Thoracic aorta (tissue), 2 donors: Measurements from ENCODE around the gene CFDP1. TPM values are rescaled to one million over a fixed set of nuclear protein-coding genes. Genes with fewer than 3 reads are reported as not detected.

Source experiments
- ATAC-seq: fragments of 150-250 bp; one replicate; pipeline ENCODE4 v1.8.0; 2017; ENCODE audit warnings: low read depth; ENCODE audit not compliant: insufficient number of reproducible peaks, low FRiP score
- DNase-seq: peaks from one replicate; pipeline ENCODE4 v3.0.0-alpha.2; 2020; ENCODE audit warnings: low spot score
- H3K27ac ChIP-seq, 2 donors: fragments of 200-600 bp; sonication (generic); 1 replicate in 1 of 2; 2 replicates in 1 of 2; pipeline ENCODE4 v1.5.1; 2016; ENCODE audit warnings: mild to moderate bottlenecking in 2 of 2, moderate library complexity in 2 of 2
- H3K27me3 ChIP-seq: fragments of 200-600 bp; sonication (generic); replicated peaks from 2 replicates; pipeline ENCODE4 v1.6.0; 2016; ENCODE audit warnings: mild to moderate bottlenecking; ENCODE audit not compliant: insufficient read depth
- H3K36me3 ChIP-seq: fragments of 200-600 bp; sonication (generic); one replicate; pipeline ENCODE4 v1.5.1; 2016
- H3K4me1 ChIP-seq, 2 donors: fragments of 200-600 bp; sonication (generic); 1 replicate in 1 of 2; 2 replicates in 1 of 2; pipeline versions ENCODE4 v1.5.1 to v1.6.0; 2016; ENCODE audit warnings: low read depth in 2 of 2, mild to moderate bottlenecking in 1 of 2; ENCODE audit not compliant: control insufficient read depth in 1 of 2
- H3K4me3 ChIP-seq: fragments of 200-600 bp; sonication (generic); 2 replicates; pipeline ENCODE4 v1.5.1; 2016; ENCODE audit warnings: mild to moderate bottlenecking
- H3K9me3 ChIP-seq: fragments of 200-600 bp; sonication (generic); 2 replicates; pipeline ENCODE4 v1.5.1; 2016
- CTCF ChIP-seq: fragments of 200-600 bp; sonication (generic); IDR thresholded peaks from one replicate; pipeline ENCODE4 v1.5.1; 2019; ENCODE audit warnings: antibody characterized with exemption
- total RNA-seq, 2 donors: library from RNA; depleted of rRNA; stranded (reverse); fragments of >200 nt; gene quantifications; one replicate each; pipeline versions ENCODE4 v1.1.0 to v1.2.3, GENCODE V29; 2016

CFDP1 gene
- total RNA-seq, 2 donors from 2014 or later, result 31.1 to 84.7 TPM

- no peaks in the 10 kb centered on the region for H3K27me3 ChIP-seq
- DNase-seq (no peak), ATAC-seq (no peak)
- H3K4me1 ChIP-seq, result peaks cover 24 to 64% of the 10 kb centered on the region in 2 donors
- H3K9me3 ChIP-seq, result no peaks in the 10 kb centered on the region
- no peak for TF ChIP-seq CTCF
- H3K4me3 ChIP-seq, result no peak overlapping the region
- no peaks in the 10 kb centered on the region for H3K36me3 ChIP-seq
- H3K27ac ChIP-seq, result no peak overlapping the region
Measured at GRCh38 chr16:75308011-75308410, 125.3 kb downstream of the CFDP1 start.

- Histone ChIP-seq H3K36me3 (no peaks in the 10 kb centered on the region), H3K4me1 (peaks cover 24 to 62% of the 10 kb centered on the region in 2 donors), H3K4me3 (no peak overlapping the region), H3K27me3 (no peaks in the 10 kb centered on the region), H3K27ac (no peak overlapping the region), H3K9me3 (no peaks in the 10 kb centered on the region)
- DNase-seq (no peak), ATAC-seq (no peak)
- no peak for TF ChIP-seq CTCF
Measured at GRCh38 chr16:75307506-75307905, 125.8 kb downstream of the CFDP1 start.

- Histone ChIP-seq H3K36me3 (no peaks in the 10 kb centered on the region), H3K9me3 (no peaks in the 10 kb centered on the region), H3K27me3 (no peaks in the 10 kb centered on the region), H3K27ac (peak overlapping the region; percentile 84 to 87), H3K4me3 (peak overlapping the region; percentile 29), H3K4me1 (peaks cover 18 to 49% of the 10 kb centered on the region in 2 donors)
- TF ChIP-seq CTCF, result no peak
- DNase-seq (no peak), ATAC-seq (no peak)
Measured at GRCh38 chr16:75306099-75306762, 127.1 kb downstream of the CFDP1 start.

GRCh38 chr16:75305364-75306098 lies 127.8 kb downstream of the CFDP1 start:
- Histone ChIP-seq H3K36me3 (no peaks in the 10 kb centered on the region), H3K4me1 (peaks cover 12 to 42% of the 10 kb centered on the region in 2 donors), H3K27me3 (no peaks in the 10 kb centered on the region), H3K9me3 (no peaks in the 10 kb centered on the region), H3K4me3 (peak overlapping the region; percentile 29), H3K27ac (peak overlapping the region; percentile 84 to 87)
- peak; percentile 9 for TF ChIP-seq CTCF
- peak; percentile 78 for DNase-seq
- peak; percentile 98 for ATAC-seq

GRCh38 chr16:75304521-75305363 lies 128.6 kb downstream of the CFDP1 start:
- DNase-seq, result peak; percentile 40
- peak; percentile 11 for ATAC-seq
- peaks cover 8 to 34% of the 10 kb centered on the region in 2 donors for H3K4me1 ChIP-seq
- H3K27me3 ChIP-seq, result no peaks in the 10 kb centered on the region
- peak overlapping the region; percentile 84 to 87 for H3K27ac ChIP-seq
- H3K9me3 ChIP-seq, result no peaks in the 10 kb centered on the region
- peak; percentile 11 for TF ChIP-seq CTCF
- peak overlapping the region; percentile 6 for H3K4me3 ChIP-seq
- no peaks in the 10 kb centered on the region for H3K36me3 ChIP-seq
